B cell (primary cell): ENCODE measurements around the gene FCER1G. TPM values are rescaled to one million over a fixed set of nuclear protein-coding genes. Genes with fewer than 3 reads are reported as not detected.

Experiments used
- ATAC-seq: fragments of 200-7000 bp; cut with Tn5 transposase; one replicate; pipeline ENCODE4 v1.10.0; 2021; ENCODE audit warnings: low read depth, mild to moderate bottlenecking, moderate number of reproducible peaks, moderate library complexity
- CTCF ChIA-PET: fragments of 350-600 bp; sonication (Branson Sonifier 250); formaldehyde crosslinking; loops from one replicate; lab custom pipeline; 2021; ENCODE audit warnings: antibody characterized with exemption, inconsistent platforms; lab: Charles Lee
- POLR2A ChIA-PET: fragments of 350-600 bp; sonication (Branson Sonifier 250); formaldehyde crosslinking; loops from one replicate; lab custom pipeline; 2021; ENCODE audit warnings: antibody characterized with exemption; lab: Charles Lee
- DNase-seq: peaks from one replicate; pipeline ENCODE4 v3.0.0; 2013
- H2AFZ ChIP-seq: 2 replicates; pipeline ENCODE4 v1.6.1; 2012; ENCODE audit warnings: mild to moderate bottlenecking, low read depth, low read length; ENCODE audit not compliant: insufficient read depth, poor library complexity, severe bottlenecking
- H3K27ac ChIP-seq, 2 donors: 1 replicate in 1 of 2; 2 replicates in 1 of 2; pipeline ENCODE4 v1.5.1; 2012 to 2013; ENCODE audit warnings: low read length in 2 of 2, mild to moderate bottlenecking in 2 of 2, moderate library complexity in 1 of 2
- H3K27me3 ChIP-seq, 4 experiments: fragments of 200-600 bp in 1 of 4; sonication (generic) in 1 of 4; replicated peaks in 1 of 4; 1 replicate in 2 of 4; 2 replicates in 2 of 4; pipeline versions ENCODE4 v1.6.1 to v1.7.0; 2013 to 2016; ENCODE audit warnings: low read length in 3 of 4, mild to moderate bottlenecking in 2 of 4, mixed read lengths in 1 of 4, moderate library complexity in 1 of 4; ENCODE audit not compliant: insufficient read depth in 4 of 4, control insufficient read depth in 3 of 4; ENCODE audit errors: control extremely low read depth in 1 of 4
- H3K36me3 ChIP-seq, 2 experiments: replicated peaks in 1 of 2; 1 replicate in 1 of 2; 2 replicates in 1 of 2; pipeline versions ENCODE4 v1.6.1 to v1.7.1; 2013; ENCODE audit warnings: low read length in 1 of 2; ENCODE audit not compliant: insufficient read depth in 2 of 2, control insufficient read depth in 1 of 2; ENCODE audit errors: control extremely low read depth in 1 of 2, extremely low read depth in 1 of 2
- H3K4me1 ChIP-seq, 2 donors: fragments of 200-600 bp in 1 of 2; sonication (generic) in 1 of 2; 1 replicate in 1 of 2; 2 replicates in 1 of 2; pipeline versions ENCODE4 v1.5.1 to v1.6.1; 2013 to 2017; ENCODE audit warnings: low read length in 2 of 2; ENCODE audit not compliant: control insufficient read depth in 2 of 2, insufficient read depth in 2 of 2
- H3K4me2 ChIP-seq: replicated peaks from 2 replicates; pipeline ENCODE3; 2012; ENCODE audit warnings: mild to moderate bottlenecking, low read depth, low read length; ENCODE audit not compliant: poor library complexity, severe bottlenecking
- H3K4me3 ChIP-seq, 5 experiments: fragments of 200-600 bp in 1 of 5; sonication (generic) in 1 of 5; 1 replicate in 3 of 5; 2 replicates in 2 of 5; pipeline versions ENCODE4 v1.5.1 to v1.7.0; 2011 to 2016; ENCODE audit warnings: low read length in 4 of 5, mild to moderate bottlenecking in 4 of 5, low read depth in 2 of 5, control low read depth in 1 of 5, moderate library complexity in 1 of 5; ENCODE audit not compliant: insufficient read depth in 1 of 5; ENCODE audit errors: control extremely low read depth in 1 of 5, extremely low read depth in 1 of 5
- H3K79me2 ChIP-seq: fragments of 200-600 bp; sonication (generic); one replicate; pipeline ENCODE4 v1.6.0; 2016; ENCODE audit warnings: low read length; ENCODE audit not compliant: control insufficient read depth, insufficient read depth
- H3K9ac ChIP-seq: fragments of 200-600 bp; sonication (generic); 2 replicates; pipeline ENCODE4 v1.6.1; 2017; ENCODE audit warnings: mild to moderate bottlenecking, low read length, moderate library complexity
- H3K9me3 ChIP-seq, 3 donors: one replicate each; pipeline versions ENCODE4 v1.6.1 to v1.7.1; 2013; ENCODE audit warnings: low read length in 2 of 3; ENCODE audit not compliant: control insufficient read depth in 2 of 3, insufficient read depth in 1 of 3; ENCODE audit errors: control extremely low read depth in 1 of 3
- H4K20me1 ChIP-seq: 2 replicates; pipeline ENCODE4 v1.6.0; 2012; ENCODE audit warnings: mild to moderate bottlenecking, low read length; ENCODE audit not compliant: insufficient read depth, control insufficient read depth, poor library complexity, severe bottlenecking
- H3K27ac Mint-ChIP-seq: one replicate; pipeline ENCODE4 v1.8.0; 2021; ENCODE audit warnings: mixed read lengths
- H3K27me3 Mint-ChIP-seq: one replicate; pipeline ENCODE4 v1.8.0; 2021; ENCODE audit warnings: mixed read lengths
- H3K4me1 Mint-ChIP-seq: one replicate; pipeline ENCODE4 v1.8.0; 2021; ENCODE audit warnings: mixed read lengths
- H3K4me3 Mint-ChIP-seq: one replicate; pipeline ENCODE4 v1.8.0; 2021; ENCODE audit warnings: mixed read lengths
- H3K9me3 Mint-ChIP-seq: one replicate; pipeline ENCODE4 v1.8.0; 2022; ENCODE audit warnings: mixed read lengths; ENCODE audit not compliant: insufficient read depth
- CTCF ChIP-seq: fragments of 200-600 bp; IDR thresholded peaks from one replicate; pipeline ENCODE4 v1.8.0; 2022; ENCODE audit warnings: antibody characterized with exemption, mild to moderate bottlenecking
- EZH2 ChIP-seq: IDR thresholded peaks from 2 replicates; pipeline ENCODE4 v1.6.1; 2012; ENCODE audit warnings: borderline replicate concordance, low read depth, mild to moderate bottlenecking, moderate library complexity, low read length; ENCODE audit not compliant: insufficient read depth, poor library complexity, severe bottlenecking
- WGBS: methylation state at CpG from one replicate; pipeline ENCODE4 v1.1.5; 2013; ENCODE audit warnings: missing lambda C conversion rate; ENCODE audit not compliant: insufficient coverage; 5-methylcytosine and 5-hydroxymethylcytosine counted together
- intact Hi-C: fragments of 100-400 bp; cut with micrococcal nuclease; formaldehyde crosslinking; loops from one replicate; pipeline ENCODE4 v1.10.0; 2022
- polyA plus RNA-seq: library from polyadenylated mRNA; depleted of rRNA; stranded (reverse); fragments of >200 nt; gene quantifications from 2 replicates; pipeline ENCODE4 v1.2.3, GENCODE V29; 2012
- total RNA-seq, 2 donors: library from RNA; stranded (reverse); fragments of 120-200 nt in 1 of 2; gene quantifications; 1 replicate in 1 of 2; 2 replicates in 1 of 2; pipeline versions ENCODE4 v1.2.3 to v1.2.4, GENCODE V29; 2013 to 2022

The FCER1G gene
- total and polyA plus RNA-seq, 2 donors (not counting 1 experiment from before 2014, with no cell fraction given): 0.76 to 13.6 TPM

GRCh38 chr1:161200421-161200991 is 14.6 kb upstream of the FCER1G start:
- no peak overlapping the region for H3K9ac ChIP-seq
- ChIA-PET CTCF (interaction anchor here (0.8 to 3.9 kb wide), 2 partner anchors 9 to 34 kb away, joined by 3 to 23 read pairs; partner anchors contain the start of gene PPOX), POLR2A (interaction anchor here (2.5 kb wide), 1 partner anchor 25 kb away, joined by 21 read pairs; the partner anchor contains the start of gene TOMM40L)
- no peak overlapping the region for H3K4me2 ChIP-seq
- no peak overlapping the region for H3K27ac ChIP-seq
- Mint-ChIP-seq H3K27ac (peak overlapping the region; percentile 97), H3K4me1 (peaks cover 42% of the 10 kb centered on the region), H3K4me3 (peak overlapping the region; percentile 96), H3K27me3 (no peaks in the 10 kb centered on the region), H3K9me3 (no peaks in the 10 kb centered on the region)
- no peak for ATAC-seq
- no peaks in the 10 kb centered on the region for H3K9me3 ChIP-seq
- no peak for DNase-seq
- H3K79me2 ChIP-seq: peaks cover 34% of the 10 kb centered on the region
- no peak overlapping the region for H2AFZ ChIP-seq
- TF ChIP-seq EZH2: no peak
- no peak for TF ChIP-seq CTCF
- peaks cover 23 to 38% of the 10 kb centered on the region in 2 donors for H3K4me1 ChIP-seq
- H3K27me3 ChIP-seq: no peaks in the 10 kb centered on the region
- intact Hi-C loops: loop anchor here (5.0 kb wide), 2 partner anchors 107 to 167 kb away; partner anchors contain the start of genes CFAP126 and MPZ
- WGBS: 50% methylated on average over 3 of the region's 5 CpGs
- H4K20me1 ChIP-seq: no peaks in the 10 kb centered on the region
- peaks cover 0 to 4% of the 10 kb centered on the region in 2 experiments for H3K36me3 ChIP-seq
- H3K4me3 ChIP-seq: no peak overlapping the region
